OCI-LY7 (cell line): ENCODE results near the gene CNOT4.

ENCODE experiments used
- CTCF ChIP-seq: fragments of 200-600 bp; sonication (generic); conservative IDR thresholded peaks from 2 replicates; pipeline ENCODE4 v1.5.1; 2014; ENCODE audit warnings: mild to moderate bottlenecking, antibody characterized with exemption, low read length, moderate library complexity, mixed read lengths
- EZH2phosphoT487 ChIP-seq: fragments of 200-600 bp; sonication (generic); IDR thresholded peaks from 2 replicates; pipeline ENCODE4 v1.6.1; 2018; ENCODE audit warnings: low read depth, borderline replicate concordance, mild to moderate bottlenecking, mixed run types, antibody characterized with exemption, low read length, moderate library complexity, mixed read lengths

- TF ChIP-seq CTCF (no peak), EZH2phosphoT487 (no peak)
These were observed 103.0 kb downstream of the CNOT4 start for GRCh38 chr7:135406918-135407317.
